Measurements from ENCODE around the gene MGAM2.

The MGAM2 gene

GRCh38 chr7:142133731-142134148, 22.2 kb downstream of the MGAM2 start:
- TF ChIP-seq CTCF (conservative IDR thresholded peaks at IDR 0.05; ENCODE audit: control insufficient read depth, insufficient read depth, low read depth, low read length) = no peak
- no peak for DNase-seq (ENCODE audit: low read depth)
- H3K4me3 ChIP-seq (ENCODE audit: control insufficient read depth, low read depth, low read length) = no peak overlapping the region

DNA sequence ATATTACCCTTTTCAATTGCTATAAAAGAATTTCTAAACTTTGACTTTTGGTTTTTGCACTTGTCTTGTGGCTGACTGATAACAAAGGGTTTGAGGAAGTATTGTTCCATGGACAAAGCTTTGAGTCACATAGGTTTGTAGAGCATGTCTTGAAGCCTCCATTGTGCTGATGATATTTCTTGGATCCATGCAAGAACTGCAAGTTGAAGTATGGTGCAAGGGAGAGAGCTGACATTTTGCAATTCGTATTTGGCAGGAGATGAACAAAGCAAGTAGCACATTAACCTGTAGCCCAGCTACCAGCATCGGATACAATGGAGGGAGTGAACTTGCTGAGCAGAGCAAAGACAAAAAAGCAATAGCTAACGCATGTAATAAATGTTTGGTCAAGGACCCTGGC, 23.4 kb downstream of the MGAM2 start:
- no peak for DNase-seq (ENCODE audit: low read depth)
- no peak for TF ChIP-seq CTCF (conservative IDR thresholded peaks at IDR 0.05; ENCODE audit: control insufficient read depth, insufficient read depth, low read depth, low read length)
- H3K4me3 ChIP-seq (ENCODE audit: control insufficient read depth, low read depth, low read length) = no peak overlapping the region

DNA sequence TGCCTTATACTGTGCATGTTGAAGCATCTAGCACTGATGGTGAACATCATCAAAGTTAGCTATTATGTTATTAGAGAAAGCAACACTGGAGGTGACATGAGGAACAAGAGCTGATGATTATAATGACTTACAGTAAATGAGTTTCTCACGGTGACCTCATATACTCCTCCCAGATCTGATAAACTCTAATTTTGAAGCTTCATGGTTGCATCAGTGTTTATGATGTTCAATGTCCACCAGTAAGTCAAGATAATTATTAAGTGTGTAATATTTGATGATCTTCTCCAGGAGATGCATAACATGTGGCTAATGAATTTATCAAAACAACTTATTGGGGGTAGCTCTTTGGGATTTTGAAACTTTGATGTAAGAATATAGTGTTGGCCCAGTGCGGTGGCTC, 27.5 kb downstream of the MGAM2 start:
- no peak overlapping the region for H3K4me3 ChIP-seq (ENCODE audit: control insufficient read depth, low read depth, low read length)
- TF ChIP-seq CTCF (conservative IDR thresholded peaks at IDR 0.05; ENCODE audit: control insufficient read depth, insufficient read depth, low read depth, low read length) = no peak
- no peak for DNase-seq (ENCODE audit: low read depth)

DNA sequence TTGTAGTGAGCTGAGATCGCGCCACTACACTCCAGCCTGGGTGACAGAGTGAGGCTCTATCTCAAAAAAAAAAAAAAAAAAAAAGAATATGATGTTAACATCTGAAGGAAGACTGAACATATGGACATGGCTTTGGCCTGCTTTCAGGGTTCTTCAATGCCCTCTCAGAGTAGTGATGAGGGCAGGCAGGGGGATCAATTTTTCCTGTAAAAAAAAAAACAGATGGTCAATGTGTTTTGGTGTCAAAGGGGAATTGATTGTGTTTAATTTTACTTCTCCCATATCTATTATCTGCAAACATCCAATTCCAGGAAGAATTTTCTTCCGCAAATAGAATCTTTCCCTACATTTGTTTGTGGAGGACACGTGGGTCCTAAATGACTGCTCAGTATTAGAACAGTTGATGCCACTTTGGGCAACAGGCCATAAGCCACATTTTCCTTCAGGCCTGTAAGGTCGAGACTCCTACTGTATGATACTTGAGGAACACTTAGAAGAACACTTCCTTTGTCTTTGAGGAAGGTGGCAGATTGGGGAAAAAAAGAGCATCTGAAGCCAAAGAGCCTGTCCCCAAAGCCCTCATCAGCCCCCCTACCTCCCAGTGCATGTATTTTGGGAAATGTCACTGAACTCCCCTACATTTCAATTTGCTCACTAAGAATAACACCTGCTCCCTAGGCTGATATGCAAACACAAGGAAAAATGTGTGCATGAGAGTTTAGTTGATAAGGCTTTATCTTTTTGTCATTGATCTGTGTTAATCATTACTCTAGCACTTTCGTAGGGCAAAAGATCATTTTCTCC, 28.3 kb downstream of the MGAM2 start:
- TF ChIP-seq CTCF (conservative IDR thresholded peaks at IDR 0.05; ENCODE audit: control insufficient read depth, insufficient read depth, low read depth, low read length) = no peak
- no peak for DNase-seq (ENCODE audit: low read depth)
- H3K4me3 ChIP-seq (ENCODE audit: control insufficient read depth, low read depth, low read length) = no peak overlapping the region

- no peak for TF ChIP-seq CTCF (conservative IDR thresholded peaks at IDR 0.05; ENCODE audit: control insufficient read depth, insufficient read depth, low read depth, low read length)
- no peak overlapping the region for H3K4me3 ChIP-seq (ENCODE audit: control insufficient read depth, low read depth, low read length)
- DNase-seq (ENCODE audit: low read depth) = no peak
Observed at GRCh38 chr7:142140401-142140959, 29.0 kb downstream of the MGAM2 start.

GRCh38 chr7:142142702-142143101, 31.2 kb downstream of the MGAM2 start:
- DNase-seq (ENCODE audit: low read depth) = no peak
- no peak for TF ChIP-seq CTCF (conservative IDR thresholded peaks at IDR 0.05; ENCODE audit: control insufficient read depth, insufficient read depth, low read depth, low read length)
- H3K4me3 ChIP-seq (ENCODE audit: control insufficient read depth, low read depth, low read length) = no peak overlapping the region
